HCT116 (cell line): ENCODE measurements around the gene DLK1. TPM values are rescaled to one million over a fixed set of nuclear protein-coding genes. Genes with fewer than 3 reads are reported as not detected.

ENCODE experiments used
- ATAC-seq: fragments of 200-7000 bp; cut with Tn5 transposase; 2 replicates; pipeline ENCODE4 v1.9.1; 2020; ENCODE audit warnings: mild to moderate bottlenecking, moderate library complexity
- BruUV-seq: library from RNA; stranded (reverse); fragments of 400-500 nt; replicated peaks from 2 replicates; lab custom pipeline; 2021; lab: Mats Ljungman, UMichigan
- CTCF ChIA-PET: fragments of 300-600 bp; sonication (Branson Sonifier 250); formaldehyde crosslinking; loops from one replicate; lab custom pipeline; 2021; ENCODE audit warnings: antibody characterized with exemption; lab: Charles Lee
- POLR2A ChIA-PET: fragments of 300-600, 350-600 bp; sonication (Branson Sonifier 250); formaldehyde crosslinking; loops from one replicate; lab custom pipeline; 2021; ENCODE audit warnings: antibody characterized with exemption; lab: Charles Lee
- RAD21 ChIA-PET, 2 experiments: fragments of 300-600 bp; sonication (Branson Sonifier 250); formaldehyde crosslinking; loops; one replicate each; lab custom pipeline; 2023; ENCODE audit warnings: low total read pairs in 2 of 2; ENCODE audit not compliant: uncharacterized antibody in 2 of 2, unreplicated experiment in 2 of 2, low non-redundant PET in 1 of 2; lab: Charles Lee
- DNase-seq: peaks from one replicate; pipeline ENCODE4 v3.0.0-alpha.2; 2010; ENCODE audit warnings: low read depth, low spot score
- H2AFZ ChIP-seq: fragments of 200-600 bp; shearing (Covaris generic), sonication (generic); 2 replicates; pipeline ENCODE4 v1.6.1; 2017; ENCODE audit warnings: low read depth, mixed run types, mixed read lengths, antibody characterized with exemption, low read length; ENCODE audit not compliant: poor library complexity, severe bottlenecking
- H3K27ac ChIP-seq: 2 replicates; pipeline ENCODE4 v1.5.1; 2012; ENCODE audit warnings: low read depth, low read length
- H3K27me3 ChIP-seq: fragments of 200-600 bp; sonication (generic); 2 replicates; pipeline ENCODE4 v1.6.1; 2016; ENCODE audit warnings: mixed run types, low read length, mixed read lengths; ENCODE audit not compliant: insufficient read depth
- H3K36me3 ChIP-seq, 2 experiments: fragments of 200-500 bp in 1 of 2; fragments of 200-600 bp in 1 of 2; sonication (Bioruptor generic) in 1 of 2; sonication (generic) in 1 of 2; 2 replicates each; pipeline versions ENCODE4 v1.5.1 to v1.6.1; 2014 to 2016; ENCODE audit warnings: low read length in 2 of 2, inconsistent platforms in 1 of 2, mixed read lengths in 1 of 2, mixed run types in 1 of 2; ENCODE audit not compliant: insufficient read depth in 2 of 2, control insufficient read depth in 1 of 2
- H3K4me1 ChIP-seq, 2 experiments: fragments of 200-600 bp in 1 of 2; sonication (generic) in 1 of 2; 2 replicates each; pipeline versions ENCODE4 v1.5.1 to v1.6.1; 2012 to 2017; ENCODE audit warnings: low read length in 2 of 2, inconsistent platforms in 1 of 2, mild to moderate bottlenecking in 1 of 2, mixed read lengths in 1 of 2, mixed run types in 1 of 2, moderate library complexity in 1 of 2; ENCODE audit not compliant: insufficient read depth in 2 of 2, control insufficient read depth in 1 of 2
- H3K4me2 ChIP-seq: fragments of 200-600 bp; sonication (generic); 2 replicates; pipeline ENCODE4 v1.6.1; 2017; ENCODE audit warnings: mixed run types, low read length, mixed read lengths
- H3K4me3 ChIP-seq, 2 experiments: fragments of 200-600 bp in 1 of 2; sonication (generic) in 1 of 2; replicated peaks in 1 of 2; 2 replicates each; pipeline ENCODE4 v1.5.1; 2011 to 2016; ENCODE audit warnings: low read length in 2 of 2, control low read depth in 1 of 2, low read depth in 1 of 2, mild to moderate bottlenecking in 1 of 2, mixed read lengths in 1 of 2, mixed run types in 1 of 2
- H3K79me2 ChIP-seq: fragments of 200-600 bp; sonication (generic); 2 replicates; pipeline ENCODE4 v1.6.1; 2017; ENCODE audit warnings: mild to moderate bottlenecking, mixed run types, low read length, moderate library complexity, mixed read lengths; ENCODE audit not compliant: insufficient read depth
- H3K9ac ChIP-seq: fragments of 200-600 bp; sonication (generic); 2 replicates; pipeline ENCODE4 v1.6.1; 2016; ENCODE audit warnings: low read length, mixed read lengths
- H3K9me2 ChIP-seq: fragments of 200-600 bp; sonication (generic), shearing (Covaris generic); 2 replicates; pipeline ENCODE4 v1.6.1; 2017; ENCODE audit warnings: mixed run types, mild to moderate bottlenecking, moderate library complexity; ENCODE audit not compliant: insufficient read depth
- H3K9me3 ChIP-seq, 2 experiments: fragments of 200-500 bp in 1 of 2; fragments of 200-600 bp in 1 of 2; sonication (Bioruptor generic) in 1 of 2; sonication (generic) in 1 of 2; 2 replicates each; pipeline ENCODE4 v1.6.1; 2014 to 2017; ENCODE audit warnings: low read length in 2 of 2, mixed read lengths in 2 of 2, inconsistent platforms in 1 of 2, low read depth in 1 of 2, mild to moderate bottlenecking in 1 of 2, mixed run types in 1 of 2, moderate library complexity in 1 of 2; ENCODE audit not compliant: control insufficient read depth in 1 of 2, insufficient read depth in 1 of 2
- H4K20me1 ChIP-seq: fragments of 200-600 bp; sonication (generic), shearing (Covaris generic); 2 replicates; pipeline ENCODE4 v1.6.1; 2017; ENCODE audit warnings: mixed run types, mild to moderate bottlenecking, moderate library complexity; ENCODE audit not compliant: insufficient read depth
- CBX3 ChIP-seq: IDR thresholded peaks from 2 replicates; pipeline ENCODE4 v1.6.1; 2012; ENCODE audit warnings: low read depth
- CEBPB ChIP-seq: IDR thresholded peaks from 2 replicates; pipeline ENCODE4 v1.6.1; 2012; ENCODE audit warnings: low read depth
- CTCF ChIP-seq, 3 experiments: fragments of 200-600 bp in 1 of 3; sonication (generic) in 1 of 3; IDR thresholded peaks in 2 of 3; conservative IDR thresholded peaks in 1 of 3; 2 replicates each; pipeline ENCODE4 v1.5.1; 2012 to 2017; ENCODE audit warnings: low read depth in 2 of 3, low read length in 2 of 3, antibody characterized with exemption in 1 of 3, borderline replicate concordance in 1 of 3, control low read depth in 1 of 3, mild to moderate bottlenecking in 1 of 3, mixed read lengths in 1 of 3, mixed run types in 1 of 3, moderate library complexity in 1 of 3; ENCODE audit not compliant: insufficient read depth in 1 of 3
- EGR1 ChIP-seq: IDR thresholded peaks from 2 replicates; pipeline ENCODE4 v1.6.1; 2012; ENCODE audit warnings: low read depth
- ELF1 ChIP-seq: IDR thresholded peaks from 2 replicates; pipeline ENCODE4 v1.6.1; 2012; ENCODE audit warnings: low read depth, borderline replicate concordance
- EZH2 ChIP-seq: fragments of 200-600 bp; sonication (generic); IDR thresholded peaks from 2 replicates; pipeline ENCODE4 v1.6.1; 2017; ENCODE audit warnings: antibody characterized with exemption, mixed run types
- EZH2phosphoT487 ChIP-seq: fragments of 200-600 bp; IDR thresholded peaks from 2 replicates; pipeline ENCODE4 v1.6.1; 2018; ENCODE audit warnings: antibody characterized with exemption, borderline replicate concordance
- FOSL1 ChIP-seq: IDR thresholded peaks from 2 replicates; pipeline ENCODE4 v1.6.1; 2012; ENCODE audit warnings: low read depth
- JUND ChIP-seq: IDR thresholded peaks from 2 replicates; pipeline ENCODE4 v1.6.1; 2012
- POLR2A ChIP-seq: IDR thresholded peaks from 2 replicates; pipeline ENCODE4 v1.7.0; 2011; ENCODE audit warnings: borderline replicate concordance; ENCODE audit not compliant: insufficient read depth, insufficient read length; ENCODE audit errors: extremely low read depth
- POLR2AphosphoS5 ChIP-seq: IDR thresholded peaks from 2 replicates; pipeline ENCODE4 v1.6.1; 2011; ENCODE audit warnings: mild to moderate bottlenecking, low read depth, low read length, moderate library complexity
- RAD21 ChIP-seq: IDR thresholded peaks from 2 replicates; pipeline ENCODE4 v1.6.1; 2012; ENCODE audit warnings: low read depth, mild to moderate bottlenecking
- REST ChIP-seq: IDR thresholded peaks from 2 replicates; pipeline ENCODE4 v1.6.1; 2012; ENCODE audit warnings: low read depth
- SP1 ChIP-seq: IDR thresholded peaks from 2 replicates; pipeline ENCODE4 v1.6.1; 2012; ENCODE audit warnings: low read depth
- SRF ChIP-seq: IDR thresholded peaks from 2 replicates; pipeline ENCODE4 v1.6.1; 2012; ENCODE audit warnings: low read depth
- YY1 ChIP-seq: IDR thresholded peaks from 2 replicates; pipeline ENCODE4 v1.6.1; 2011; ENCODE audit warnings: low read length, low read depth, moderate library complexity, mild to moderate bottlenecking; ENCODE audit not compliant: insufficient replicate concordance; ENCODE audit errors: extremely low read depth
- ZBTB33 ChIP-seq: IDR thresholded peaks from 2 replicates; pipeline ENCODE4 v1.6.1; 2011; ENCODE audit warnings: mild to moderate bottlenecking, low read length, moderate library complexity; ENCODE audit not compliant: insufficient replicate concordance; ENCODE audit errors: extremely low read depth
- ZFX ChIP-seq: fragments of 450-650 bp; IDR thresholded peaks from 2 replicates; pipeline ENCODE4 v1.6.1; 2017
- intact Hi-C: fragments of 100-400 bp; cut with micrococcal nuclease; formaldehyde crosslinking; loops from 2 replicates; pipeline ENCODE4 v1.10.0; 2022
- total RNA-seq: library from RNA; stranded (reverse); gene quantifications from one replicate; pipeline ENCODE4 v1.2.1, GENCODE V29; 2021; ENCODE audit not compliant: unreplicated experiment

Gene DLK1
- total RNA-seq, 1 experiment from 2014 or later = 1.5 TPM

GRCh38 chr14:100747736-100748135 is 21.0 kb downstream of the DLK1 start:
- BruUV-seq = no TSS peak
- CTCF ChIA-PET = no interaction called here
- H3K4me2 ChIP-seq = no peak overlapping the region
- no peaks in the 10 kb centered on the region for H3K36me3 ChIP-seq
- POLR2A ChIA-PET = no interaction called here
- H3K27ac ChIP-seq = no peak overlapping the region
- no peaks in the 10 kb centered on the region for H3K9me3 ChIP-seq
- ATAC-seq (no peak), DNase-seq (no peak)
- H3K27me3 ChIP-seq = no peaks in the 10 kb centered on the region
- no peaks in the 10 kb centered on the region for H3K79me2 ChIP-seq
- H2AFZ ChIP-seq = no peak overlapping the region
- H4K20me1 ChIP-seq = no peaks in the 10 kb centered on the region
- H3K9me2 ChIP-seq = no peaks in the 10 kb centered on the region
- peaks cover 5 to 9% of the 10 kb centered on the region in 2 experiments; a peak in 3 of 4 replicates for H3K4me1 ChIP-seq
- RAD21 ChIA-PET = no interaction called here
- no peak overlapping the region for H3K9ac ChIP-seq
- intact Hi-C loops = no loop called here
- TF ChIP-seq CTCF (IDR thresholded peaks at IDR 0.05 in 2 of 3, conservative IDR thresholded peaks at IDR 0.05 in 1 of 3; ENCODE audit: borderline replicate concordance in 1 of 3, insufficient read depth in 1 of 3, low read depth in 2 of 3, low read length in 2 of 3) (no peak), RAD21 (no peak), POLR2AphosphoS5 (no peak), REST (no peak), POLR2A (no peak), SRF (no peak), EGR1 (no peak), CBX3 (no peak), CEBPB (no peak), EZH2 (no peak), JUND (no peak), EZH2phosphoT487 (no peak), ELF1 (no peak), ZFX (no peak), SP1 (no peak), YY1 (no peak), FOSL1 (no peak), ZBTB33 (no peak)
- TF ChIP-seq, all 23 proteins: peak for 0
- no peak overlapping the region for H3K4me3 ChIP-seq
